GM06990 (cell line): ENCODE measurements around the gene SLC35C1.

Source experiments
- DNase-seq: peaks from one replicate; pipeline ENCODE4 v3.0.0-alpha.2; 2011; ENCODE audit not compliant: insufficient read length; ENCODE audit errors: extremely low read depth
- H3K27me3 ChIP-seq: replicated peaks from 2 replicates; pipeline ENCODE4 v1.6.0; 2011; ENCODE audit warnings: low read length; ENCODE audit not compliant: control insufficient read depth, insufficient read depth
- H3K36me3 ChIP-seq: 2 replicates; pipeline ENCODE4 v1.5.1; 2011; ENCODE audit warnings: low read length; ENCODE audit not compliant: control insufficient read depth, insufficient read depth
- H3K4me3 ChIP-seq: replicated peaks from 2 replicates; pipeline ENCODE4 v1.5.1; 2011; ENCODE audit warnings: low read depth, mild to moderate bottlenecking, control low read depth, low read length
- CTCF ChIP-seq: IDR thresholded peaks from 2 replicates; pipeline ENCODE4 v1.5.1; 2011; ENCODE audit warnings: low read length, control low read depth, mild to moderate bottlenecking, inconsistent platforms; ENCODE audit not compliant: insufficient read depth, poor library complexity, severe bottlenecking

Gene SLC35C1

DNA sequence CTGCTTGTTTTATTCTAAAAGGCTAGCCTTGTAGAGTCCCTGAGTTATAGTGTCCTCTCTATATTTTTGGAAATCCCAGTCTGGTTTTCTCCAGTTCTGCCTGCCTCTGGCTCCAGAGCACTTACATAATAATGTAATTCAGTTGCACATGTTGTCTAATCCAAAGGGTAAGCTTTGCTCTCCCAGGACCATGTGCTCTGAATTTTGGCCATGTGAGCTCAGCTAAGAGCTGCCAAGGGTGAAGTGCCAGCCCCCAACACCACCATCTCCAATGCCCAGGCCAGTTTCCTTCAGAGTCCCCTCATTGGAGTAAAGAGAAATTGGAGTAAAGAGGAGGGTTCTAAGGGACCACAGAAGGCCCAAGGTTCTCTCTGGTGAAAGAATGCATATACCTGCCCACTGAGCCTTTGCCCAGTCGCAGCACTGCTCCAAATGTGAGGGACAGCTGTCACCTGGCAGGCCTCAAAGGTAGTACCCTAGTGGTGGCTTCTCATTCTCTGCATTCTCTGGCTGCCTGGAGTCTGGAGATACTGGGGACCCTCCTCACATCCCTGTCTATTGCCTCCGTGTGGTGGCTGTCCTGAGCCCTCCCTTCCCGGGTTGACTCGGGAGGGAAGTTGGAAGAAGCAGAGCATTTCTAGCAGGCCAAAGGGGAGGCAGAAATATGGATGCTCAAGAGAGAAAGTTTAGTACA is 47.2 kb downstream of the SLC35C1 start:
- no peak for TF ChIP-seq CTCF

DNA sequence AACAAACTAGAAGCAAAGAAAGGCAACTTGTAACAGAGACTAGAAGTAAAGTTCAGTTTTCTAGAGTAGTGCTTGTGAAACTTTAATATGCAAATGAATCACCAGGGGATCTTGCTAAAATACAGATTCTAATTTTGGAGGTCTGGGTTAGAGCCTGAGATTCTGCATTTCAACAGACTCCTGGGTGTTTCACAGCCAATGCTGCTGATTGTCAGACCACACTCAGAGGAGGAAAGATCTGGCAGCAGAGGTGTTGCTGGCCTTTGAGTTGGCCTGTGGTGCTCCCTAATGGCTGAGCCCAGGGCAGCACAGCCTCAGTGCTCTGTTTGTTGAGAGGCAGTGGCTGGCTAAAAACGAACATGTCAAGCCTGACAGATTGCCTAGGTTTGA is 47.8 kb downstream of the SLC35C1 start:
- Histone ChIP-seq H3K27me3 (no peaks in the 10 kb centered on the region), H3K4me3 (no peak overlapping the region), H3K36me3 (peaks cover 4% of the 10 kb centered on the region)
- DNase-seq: peak; percentile 27
- peak; percentile 24 for TF ChIP-seq CTCF

More for the DNA sequence above, 47.2 kb downstream of the SLC35C1 start:
- no peak for DNase-seq
- no peak overlapping the region; the same call in 1 of the 2 replicates for H3K4me3 ChIP-seq
- H3K36me3 ChIP-seq: peaks cover 4% of the 10 kb centered on the region
- H3K27me3 ChIP-seq: no peaks in the 10 kb centered on the region

DNA sequence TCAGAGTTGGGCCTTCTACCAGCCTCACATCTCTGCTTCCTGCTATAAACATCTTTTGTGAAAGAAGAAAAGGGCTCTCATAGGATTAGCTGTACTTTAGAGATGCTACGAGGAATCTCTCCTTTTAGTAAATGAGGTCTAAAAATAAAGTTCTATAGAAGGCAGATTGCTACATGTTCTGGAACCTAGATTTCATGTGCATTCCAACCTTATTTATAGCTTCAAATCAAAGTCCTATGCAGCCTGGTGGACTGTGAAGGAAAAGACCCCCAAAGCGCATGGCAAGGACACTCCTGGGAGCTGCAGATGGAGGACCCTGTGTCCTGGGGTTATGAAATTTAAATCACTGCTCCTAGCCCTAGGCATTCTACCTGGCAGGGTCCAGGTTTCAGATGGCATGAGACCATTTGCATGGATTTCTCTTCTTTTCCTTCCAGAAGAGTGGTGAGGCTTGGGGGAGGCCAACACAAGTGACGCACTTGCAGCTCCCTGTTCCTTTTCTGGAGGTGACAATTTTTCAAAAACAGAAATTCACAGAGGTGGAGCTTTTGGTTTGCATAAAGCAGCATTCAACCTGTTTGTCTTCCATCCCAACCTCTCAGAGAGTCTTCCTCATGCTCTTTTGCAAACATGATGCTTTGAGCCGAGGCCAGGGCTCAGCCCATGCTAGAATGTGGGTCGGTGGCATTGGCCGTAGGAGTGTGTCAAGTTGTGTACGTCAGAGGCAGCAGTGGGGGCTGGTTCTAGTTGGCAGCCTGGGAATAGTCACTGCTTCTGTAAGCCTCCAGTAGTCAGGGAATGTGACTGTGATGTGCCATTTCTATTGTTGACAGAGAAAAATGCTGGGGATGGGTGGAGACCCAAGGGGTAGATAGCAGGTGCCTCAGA is 48.6 kb downstream of the SLC35C1 start:
- no peak for DNase-seq
- Histone ChIP-seq H3K27me3 (no peaks in the 10 kb centered on the region), H3K4me3 (no peak overlapping the region), H3K36me3 (peaks cover 9% of the 10 kb centered on the region)
- TF ChIP-seq CTCF: no peak

- Histone ChIP-seq H3K36me3 (peaks cover 11% of the 10 kb centered on the region), H3K4me3 (no peak overlapping the region), H3K27me3 (no peaks in the 10 kb centered on the region)
- no peak for DNase-seq
- TF ChIP-seq CTCF: no peak
Observed at GRCh38 chr11:45855308-45855707, 50.4 kb downstream of the SLC35C1 start.

DNA sequence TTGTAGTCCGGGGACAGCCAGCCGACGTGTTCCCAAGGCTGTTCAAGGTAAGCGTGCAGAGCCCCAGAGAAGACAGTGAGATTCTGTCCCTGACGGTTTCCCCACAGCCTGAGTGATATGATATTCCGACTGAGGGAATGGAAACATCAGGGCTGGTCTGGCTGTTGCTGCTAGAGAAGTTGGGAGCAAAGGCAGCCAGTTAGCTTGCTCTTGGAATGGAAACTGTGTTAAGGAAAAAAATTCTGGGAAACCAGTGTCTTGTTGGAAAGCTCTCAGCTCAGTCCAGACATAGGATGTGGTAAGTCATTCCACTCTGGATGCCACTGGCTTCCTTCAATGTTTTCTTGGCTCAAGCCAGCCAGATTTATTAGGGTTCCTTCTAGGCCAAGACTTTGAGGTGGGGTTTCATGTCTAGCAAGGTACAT is 51.1 kb downstream of the SLC35C1 start:
- TF ChIP-seq CTCF: no peak
- Histone ChIP-seq H3K36me3 (peaks cover 15% of the 10 kb centered on the region), H3K4me3 (no peak overlapping the region), H3K27me3 (no peaks in the 10 kb centered on the region)
- DNase-seq: no peak
